Measurements from ENCODE around the gene PROS1. TPM values are rescaled to one million over a fixed set of nuclear protein-coding genes. Genes with fewer than 3 reads are reported as not detected.

PROS1 gene
- polyA plus RNA-seq, 1 donor (not counting 4 experiments of a cell fraction or from before 2014, with no cell fraction given): 3.8 TPM

Small RNA genes lying within 50 kb of the gene (small RNA-seq; reads per million reads assigned to genes)
- gene RF00019 (ENCODE audit: insufficient read length in 3 of 3, low read depth in 3 of 3, low replicate concordance in 1 of 3) (0 reads per million in 3 experiments), gene RNU6-488P (ENCODE audit: insufficient read length in 3 of 3, low read depth in 3 of 3, low replicate concordance in 1 of 3) (0 reads per million in 3 experiments), gene RNU6-511P (ENCODE audit: insufficient read length in 3 of 3, low read depth in 3 of 3, low replicate concordance in 1 of 3) (0 reads per million in 3 experiments)

Other genes starting within 250 kb of the PROS1 start
- 4.7 to 6.8 TPM (median 5.4 TPM) in 3 replicates for gene ARL13B, start 6.3 kb upstream of the PROS1 start, polyA plus RNA-seq
- 0.16 to 0.30 TPM (median 0.28 TPM) in 3 replicates for gene STX19, start 54.7 kb upstream of the PROS1 start, polyA plus RNA-seq
- 2.3 to 3.6 TPM (median 2.6 TPM) in 3 replicates for gene DHFR2, start 89.0 kb upstream of the PROS1 start, polyA plus RNA-seq
- 3.7 to 6.4 TPM (median 4.2 TPM) in 3 replicates for gene NSUN3, start 89.2 kb upstream of the PROS1 start, polyA plus RNA-seq